ENCODE results near the gene NBPF1. TPM values are rescaled to one million over a fixed set of nuclear protein-coding genes. Genes with fewer than 3 reads are reported as not detected.
"Not testable (repeated sequence)": the region's sequence is repeated elsewhere in the genome, so short reads cannot be mapped to it uniquely, and the experiment has no call there.

Gene NBPF1
- total and polyA plus RNA-seq, 7 experiments from 2014 or later: 7.0 to 25.7 (median 16.0) TPM

DNA sequence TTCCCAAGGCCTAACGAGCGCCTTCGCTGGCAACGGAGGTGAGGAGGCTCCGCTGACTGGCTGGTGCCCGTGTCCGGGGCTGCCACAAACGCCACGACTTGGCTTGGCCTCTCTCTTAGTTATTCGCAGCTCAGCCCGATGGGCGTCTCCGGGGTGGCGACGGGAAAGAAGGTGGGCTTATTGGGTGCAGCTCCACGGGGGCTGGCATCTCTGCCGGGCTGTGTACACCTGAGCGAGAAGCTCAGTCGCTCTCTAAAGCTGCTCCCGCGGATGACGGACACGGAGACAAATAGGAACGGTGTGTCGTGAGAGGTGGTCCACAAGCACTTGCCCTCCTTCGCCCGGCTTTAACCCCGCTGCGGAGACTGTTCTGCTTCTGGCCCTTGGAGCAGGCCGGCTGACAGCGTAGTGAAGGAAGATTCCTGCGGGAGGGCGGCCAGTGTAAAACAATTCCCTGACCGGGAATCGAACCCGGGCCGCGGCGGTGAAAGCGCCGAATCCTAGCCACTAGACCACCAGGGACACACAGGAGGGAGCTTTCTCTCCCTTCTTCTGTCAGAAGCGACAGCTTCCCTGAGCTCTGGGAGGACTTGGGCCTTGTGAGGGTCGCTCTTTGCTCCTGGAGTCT lies 78.4 kb downstream of the NBPF1 start:
- CTCF ChIA-PET; H3K4me1 ChIP-seq (ENCODE audit: control insufficient read depth in 2 of 2, insufficient read depth in 2 of 2, low read length in 2 of 2); H3K9me3 Mint-ChIP-seq; intact Hi-C loops (cut with micrococcal nuclease); H3K27me3 ChIP-seq (ENCODE audit: control insufficient read depth in 2 of 2, insufficient read depth in 2 of 2, low read length in 2 of 2); H3K4me3 ChIP-seq (ENCODE audit: low read length); H3K36me3 ChIP-seq (ENCODE audit: control insufficient read depth in 2 of 3, insufficient read depth in 3 of 3, low read length in 3 of 3); POLR2A ChIA-PET; H3K9me3 ChIP-seq (ENCODE audit: control insufficient read depth in 2 of 3, low read length in 3 of 3); H3K36me3 Mint-ChIP-seq; H3K27ac ChIP-seq (ENCODE audit: low read depth, low read length): not testable (repeated sequence)
- peak overlapping the region; percentile 50 to 90 (median 84) for H3K4me3 Mint-ChIP-seq
- H3K27ac Mint-ChIP-seq: peak overlapping the region in 1 of 9 donors; percentile 52
- DNase-seq (peak in 4 of 9 donors; percentile 10 to 55 (median 24)), ATAC-seq (peak; percentile 63)
- peaks cover 0 to 11% (median 8%) of the 10 kb centered on the region in 7 donors for H3K4me1 Mint-ChIP-seq
- H3K27me3 Mint-ChIP-seq: peaks cover 20 to 54% (median 28%) of the 10 kb centered on the region in 5 donors

DNA sequence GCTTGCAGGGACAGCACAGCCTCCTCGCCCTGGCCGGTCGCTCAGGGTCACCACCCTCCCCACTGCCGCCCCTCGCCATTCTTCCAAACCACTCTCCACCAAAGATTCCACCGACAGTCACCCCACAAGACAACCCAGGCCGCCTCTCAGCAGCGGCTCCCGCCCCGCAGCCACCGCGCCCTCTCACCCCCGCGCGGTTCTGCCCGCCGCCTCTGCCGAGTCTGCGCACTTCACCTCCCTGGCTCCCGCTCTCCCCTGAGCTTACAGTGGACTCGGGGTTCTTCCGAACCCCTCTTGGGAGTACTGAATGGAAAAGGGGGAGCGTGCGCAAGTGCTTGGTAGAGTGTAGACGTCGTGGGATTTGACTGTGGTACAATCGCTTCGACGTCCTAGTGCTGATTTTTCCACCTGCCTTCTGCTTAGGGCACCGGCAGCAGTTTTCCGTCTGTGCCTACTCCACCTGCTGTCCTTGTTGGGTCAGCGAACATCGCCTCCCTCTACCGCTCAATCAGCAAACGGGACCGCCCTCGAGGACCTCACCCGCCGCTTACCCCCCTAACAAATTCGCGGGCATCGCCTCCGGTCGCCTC lies 79.0 kb downstream of the NBPF1 start:
- H3K36me3 Mint-ChIP-seq; H3K27me3 ChIP-seq (ENCODE audit: control insufficient read depth in 2 of 2, insufficient read depth in 2 of 2, low read length in 2 of 2); intact Hi-C loops (cut with micrococcal nuclease); H3K4me3 ChIP-seq (ENCODE audit: low read length); POLR2A ChIA-PET; H3K4me1 ChIP-seq (ENCODE audit: control insufficient read depth in 2 of 2, insufficient read depth in 2 of 2, low read length in 2 of 2); H3K9me3 ChIP-seq (ENCODE audit: control insufficient read depth in 2 of 3, low read length in 3 of 3); CTCF ChIA-PET; H3K9me3 Mint-ChIP-seq; H3K27ac Mint-ChIP-seq; H3K36me3 ChIP-seq (ENCODE audit: control insufficient read depth in 2 of 3, insufficient read depth in 3 of 3, low read length in 3 of 3); H3K27ac ChIP-seq (ENCODE audit: low read depth, low read length): not testable (repeated sequence)
- Mint-ChIP-seq H3K4me1 (peaks cover 0 to 11% (median 8%) of the 10 kb centered on the region in 7 donors), H3K27me3 (peaks cover 20 to 58% (median 28%) of the 10 kb centered on the region in 5 donors), H3K4me3 (peak overlapping the region in 8 of 10 donors; percentile 71 to 90 (median 84))
- peak in 4 of 9 donors; percentile 11 to 24 (median 16) for DNase-seq
- ATAC-seq: peak; percentile 26

GRCh38 chr1:16532235-16532991 lies 81.0 kb downstream of the NBPF1 start:
- intact Hi-C loops (cut with micrococcal nuclease); H3K4me3 ChIP-seq (ENCODE audit: low read length); ATAC-seq; H3K36me3 ChIP-seq (ENCODE audit: control insufficient read depth in 2 of 3, insufficient read depth in 3 of 3, low read length in 3 of 3); H3K4me1 ChIP-seq (ENCODE audit: control insufficient read depth in 2 of 2, insufficient read depth in 2 of 2, low read length in 2 of 2); H3K27ac Mint-ChIP-seq; H3K27ac ChIP-seq (ENCODE audit: low read depth, low read length); CTCF ChIA-PET; H3K36me3 Mint-ChIP-seq; H3K9me3 ChIP-seq (ENCODE audit: control insufficient read depth in 2 of 3, low read length in 3 of 3); DNase-seq; POLR2A ChIA-PET; H3K27me3 ChIP-seq (ENCODE audit: control insufficient read depth in 2 of 2, insufficient read depth in 2 of 2, low read length in 2 of 2); H3K9me3 Mint-ChIP-seq: not testable (repeated sequence)
- peak overlapping the region in 3 of 10 donors; percentile 2 to 35 (median 23) for H3K4me3 Mint-ChIP-seq
- H3K4me1 Mint-ChIP-seq: peaks cover 0 to 11% (median 8%) of the 10 kb centered on the region in 7 donors
- H3K27me3 Mint-ChIP-seq: peaks cover 20 to 63% (median 28%) of the 10 kb centered on the region in 5 donors

GRCh38 chr1:16528338-16528737 lies 85.0 kb downstream of the NBPF1 start:
- intact Hi-C loops (cut with micrococcal nuclease); H3K27ac Mint-ChIP-seq; H3K9me3 ChIP-seq (ENCODE audit: control insufficient read depth in 2 of 3, low read length in 3 of 3); H3K4me3 Mint-ChIP-seq; ATAC-seq; H3K36me3 Mint-ChIP-seq; H3K27me3 ChIP-seq (ENCODE audit: control insufficient read depth in 2 of 2, insufficient read depth in 2 of 2, low read length in 2 of 2); H3K4me3 ChIP-seq (ENCODE audit: low read length); H3K36me3 ChIP-seq (ENCODE audit: control insufficient read depth in 2 of 3, insufficient read depth in 3 of 3, low read length in 3 of 3); H3K4me1 Mint-ChIP-seq; H3K27ac ChIP-seq (ENCODE audit: low read depth, low read length); DNase-seq; H3K4me1 ChIP-seq (ENCODE audit: control insufficient read depth in 2 of 2, insufficient read depth in 2 of 2, low read length in 2 of 2); H3K9me3 Mint-ChIP-seq: not testable (repeated sequence)
- CTCF ChIA-PET: interaction anchor here (0.6 kb wide), 1 partner anchor 558 kb away, joined by 3 read pairs; no protein-coding TSS in a partner anchor
- peaks cover 15 to 64% (median 20%) of the 10 kb centered on the region in 5 donors for H3K27me3 Mint-ChIP-seq
- POLR2A ChIA-PET: interaction anchor here (0.6 kb wide), 1 partner anchor 93 kb away, joined by 4 read pairs; no protein-coding TSS in a partner anchor

DNA sequence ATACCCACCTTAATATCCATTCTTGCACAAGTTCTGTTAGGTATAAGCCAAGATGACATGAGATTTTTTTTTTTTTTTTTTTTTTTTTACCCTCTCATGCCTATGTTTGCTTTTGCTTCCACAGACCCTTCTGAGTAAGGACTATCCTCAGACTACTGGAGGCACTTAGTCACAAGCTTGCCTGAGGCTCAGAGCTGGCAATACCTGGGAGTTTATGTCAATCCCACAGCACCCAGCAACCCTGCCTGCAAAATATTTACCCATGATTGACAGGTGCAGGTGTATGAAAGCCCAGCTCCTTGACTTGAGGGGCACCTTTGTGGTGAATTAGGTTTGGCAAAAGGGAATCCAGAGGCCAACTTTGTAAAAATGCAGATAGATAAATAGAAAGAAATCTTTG lies 87.6 kb downstream of the NBPF1 start:
- intact Hi-C loops (cut with micrococcal nuclease); H3K36me3 Mint-ChIP-seq; POLR2A ChIA-PET; H3K27ac ChIP-seq (ENCODE audit: low read depth, low read length); DNase-seq; ATAC-seq; H3K36me3 ChIP-seq (ENCODE audit: control insufficient read depth in 2 of 3, insufficient read depth in 3 of 3, low read length in 3 of 3); H3K4me1 Mint-ChIP-seq; H3K27ac Mint-ChIP-seq; H3K27me3 ChIP-seq (ENCODE audit: control insufficient read depth in 2 of 2, insufficient read depth in 2 of 2, low read length in 2 of 2); H3K9me3 ChIP-seq (ENCODE audit: control insufficient read depth in 2 of 3, low read length in 3 of 3); H3K4me1 ChIP-seq (ENCODE audit: control insufficient read depth in 2 of 2, insufficient read depth in 2 of 2, low read length in 2 of 2); H3K9me3 Mint-ChIP-seq; H3K4me3 Mint-ChIP-seq; H3K4me3 ChIP-seq (ENCODE audit: low read length); CTCF ChIA-PET: not testable (repeated sequence)
- H3K27me3 Mint-ChIP-seq: peaks cover 4 to 66% (median 13%) of the 10 kb centered on the region in 5 donors

DNA sequence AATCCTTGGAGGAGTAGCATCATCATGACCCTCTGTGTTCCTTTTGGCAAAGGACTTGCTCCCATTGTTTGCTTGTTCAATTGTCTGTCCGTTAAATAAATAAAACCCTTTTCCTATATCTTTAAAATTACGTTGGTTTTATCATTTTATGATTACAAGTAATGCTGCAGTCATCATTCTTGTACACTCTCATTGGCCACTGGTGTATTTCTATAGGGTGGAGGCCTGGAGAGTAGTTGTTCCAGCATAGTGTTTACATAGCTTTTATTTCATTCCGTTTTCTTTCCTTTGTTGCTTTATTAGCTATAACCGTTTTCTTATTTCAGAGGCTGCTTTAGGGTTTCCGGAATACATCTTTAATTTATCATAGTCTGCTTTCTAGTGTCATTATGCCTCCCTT lies 91.7 kb downstream of the NBPF1 start:
- H3K4me1 ChIP-seq (ENCODE audit: control insufficient read depth in 2 of 2, insufficient read depth in 2 of 2, low read length in 2 of 2); H3K36me3 Mint-ChIP-seq; intact Hi-C loops (cut with micrococcal nuclease); H3K36me3 ChIP-seq (ENCODE audit: control insufficient read depth in 2 of 3, insufficient read depth in 3 of 3, low read length in 3 of 3); ATAC-seq; H3K4me3 Mint-ChIP-seq; DNase-seq; H3K4me1 Mint-ChIP-seq; POLR2A ChIA-PET; H3K9me3 ChIP-seq (ENCODE audit: control insufficient read depth in 2 of 3, low read length in 3 of 3); H3K4me3 ChIP-seq (ENCODE audit: low read length); H3K27ac ChIP-seq (ENCODE audit: low read depth, low read length); CTCF ChIA-PET; H3K27me3 ChIP-seq (ENCODE audit: control insufficient read depth in 2 of 2, insufficient read depth in 2 of 2, low read length in 2 of 2); H3K9me3 Mint-ChIP-seq; H3K27ac Mint-ChIP-seq: not testable (repeated sequence)
- H3K27me3 Mint-ChIP-seq: peaks cover 20 to 87% (median 38%) of the 10 kb centered on the region in 5 donors
